Activated naive CD4-positive, alpha-beta T cell treated with anti-CD3 and anti-CD28 coated beads, Interleukin-2, amount 50 U/mL, for 72 hours (primary cell): ENCODE results near the gene TIAM1. TPM values are rescaled to one million over a fixed set of nuclear protein-coding genes. Genes with fewer than 3 reads are reported as not detected.

Experiments used
- ATAC-seq, 2 donors: fragments of 150-1000 bp; cut with Tn5 transposase; 2 replicates each; pipeline ENCODE4 v1.10.0; 2021; ENCODE audit warnings: mild to moderate bottlenecking in 2 of 2, moderate library complexity in 2 of 2
- DNase-seq, 2 donors: peaks; one replicate each; pipeline ENCODE4 v3.0.0; 2021 to 2022; ENCODE audit warnings: low spot score in 2 of 2
- H3K27ac Mint-ChIP-seq, 2 donors: one replicate each; pipeline ENCODE4 v1.8.0; 2022; ENCODE audit warnings: mild to moderate bottlenecking in 2 of 2, mixed read lengths in 2 of 2
- H3K36me3 Mint-ChIP-seq, 2 donors: one replicate each; pipeline ENCODE4 v1.8.0; 2022; ENCODE audit warnings: mixed read lengths in 2 of 2
- H3K9me3 Mint-ChIP-seq, 2 donors: one replicate each; pipeline ENCODE4 v1.8.0; 2022; ENCODE audit warnings: mixed read lengths in 2 of 2
- total RNA-seq, 2 donors: library from RNA; stranded (reverse); gene quantifications; one replicate each; pipeline ENCODE4 v1.2.3, GENCODE V29; 2022

Gene TIAM1
- total RNA-seq, 2 donors from 2014 or later, result 43.7 to 70.6 TPM

GRCh38 chr21:31222142-31222541, 121.9 kb downstream of the TIAM1 start:
- Mint-ChIP-seq H3K36me3 (peaks cover 23 to 30% of the 10 kb centered on the region in 2 donors), H3K27ac (no peak overlapping the region), H3K9me3 (no peaks in the 10 kb centered on the region)
- ATAC-seq (no peak), DNase-seq (no peak)

DNA sequence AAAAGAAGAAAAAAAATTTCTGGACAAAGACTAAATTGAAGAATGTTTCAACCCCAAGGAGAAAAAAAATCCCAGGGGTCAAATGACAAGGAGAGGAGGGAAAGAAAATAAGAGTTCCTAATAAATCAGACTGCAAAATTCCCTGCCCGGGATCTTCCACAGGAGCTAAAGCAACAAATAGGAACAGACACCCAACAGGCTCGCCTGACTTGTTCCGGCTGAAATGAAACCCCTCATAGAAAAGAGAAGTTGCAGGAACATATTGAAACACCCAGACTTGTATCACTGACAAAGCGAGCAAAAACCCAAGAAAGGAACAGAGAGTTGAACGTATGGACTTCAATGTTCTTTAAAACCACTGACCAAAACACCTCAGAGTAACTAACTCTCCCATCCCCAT, 123.0 kb downstream of the TIAM1 start:
- Mint-ChIP-seq H3K27ac (no peak overlapping the region), H3K36me3 (peaks cover 23 to 26% of the 10 kb centered on the region in 2 donors), H3K9me3 (no peaks in the 10 kb centered on the region)
- ATAC-seq (no peak), DNase-seq (no peak)

GRCh38 chr21:31220575-31220974, 123.5 kb downstream of the TIAM1 start:
- H3K27ac Mint-ChIP-seq, result no peak overlapping the region
- ATAC-seq (no peak), DNase-seq (no peak)
- no peaks in the 10 kb centered on the region for H3K9me3 Mint-ChIP-seq
- H3K36me3 Mint-ChIP-seq, result peaks cover 19 to 22% of the 10 kb centered on the region in 2 donors

DNA sequence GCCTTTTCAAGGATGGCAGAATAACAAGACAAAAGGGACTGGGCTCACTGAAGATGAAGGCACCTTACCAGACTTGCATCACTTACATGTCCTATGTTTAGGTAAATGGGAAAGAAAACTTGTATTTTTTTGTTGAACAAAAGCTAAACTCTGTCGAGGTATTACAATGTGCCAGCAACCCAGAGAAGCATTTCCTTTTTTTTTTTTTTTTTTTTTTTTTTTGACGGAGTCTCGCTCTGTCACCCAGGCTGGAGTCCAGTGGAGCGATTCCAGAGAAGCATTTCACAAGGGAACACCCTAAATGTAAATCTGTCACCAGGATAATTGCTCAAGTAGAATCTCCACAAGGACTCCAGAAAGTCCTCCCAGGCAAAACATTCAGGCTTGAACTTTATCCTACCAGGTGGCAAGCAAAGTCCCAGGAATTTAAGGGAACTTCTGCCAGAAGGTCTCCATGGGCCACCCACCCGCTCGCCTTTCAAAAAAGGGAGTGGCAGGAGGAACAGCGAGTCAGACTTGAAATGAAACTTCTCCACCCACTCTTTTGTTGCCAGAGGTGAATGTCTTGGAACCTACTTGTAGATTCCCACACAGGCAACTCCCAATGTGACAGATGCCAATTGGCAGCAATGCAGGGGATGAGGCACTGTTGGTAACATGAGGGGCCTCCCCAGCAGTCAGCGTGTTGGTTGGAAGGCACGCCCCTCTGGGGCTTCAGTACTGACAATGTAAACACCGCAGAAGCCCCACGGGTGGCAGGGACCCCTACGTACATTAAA, 125.0 kb downstream of the TIAM1 start:
- no peaks in the 10 kb centered on the region for H3K9me3 Mint-ChIP-seq
- peak overlapping the region in 1 of 2 donors; percentile 52 for H3K27ac Mint-ChIP-seq
- DNase-seq (no peak), ATAC-seq (peak; percentile 48 to 49)
- peaks cover 10 to 13% of the 10 kb centered on the region in 2 donors for H3K36me3 Mint-ChIP-seq

- ATAC-seq (no peak), DNase-seq (no peak)
- Mint-ChIP-seq H3K36me3 (peaks cover 0 to 4% of the 10 kb centered on the region in 2 donors), H3K27ac (no peak overlapping the region), H3K9me3 (no peaks in the 10 kb centered on the region)
Observed at GRCh38 chr21:31216206-31216605, 127.9 kb downstream of the TIAM1 start.

GRCh38 chr21:31213787-31214186, 130.3 kb downstream of the TIAM1 start:
- ATAC-seq (no peak), DNase-seq (no peak)
- Mint-ChIP-seq H3K36me3 (peaks cover 6 to 10% of the 10 kb centered on the region in 2 donors), H3K9me3 (no peaks in the 10 kb centered on the region), H3K27ac (no peak overlapping the region)

GRCh38 chr21:31211836-31212235, 132.2 kb downstream of the TIAM1 start:
- Mint-ChIP-seq H3K27ac (peak overlapping the region in 1 of 2 donors; percentile 48), H3K9me3 (no peaks in the 10 kb centered on the region), H3K36me3 (peaks cover 10 to 12% of the 10 kb centered on the region in 2 donors)
- DNase-seq, result no peak
- ATAC-seq, result no peak

DNA sequence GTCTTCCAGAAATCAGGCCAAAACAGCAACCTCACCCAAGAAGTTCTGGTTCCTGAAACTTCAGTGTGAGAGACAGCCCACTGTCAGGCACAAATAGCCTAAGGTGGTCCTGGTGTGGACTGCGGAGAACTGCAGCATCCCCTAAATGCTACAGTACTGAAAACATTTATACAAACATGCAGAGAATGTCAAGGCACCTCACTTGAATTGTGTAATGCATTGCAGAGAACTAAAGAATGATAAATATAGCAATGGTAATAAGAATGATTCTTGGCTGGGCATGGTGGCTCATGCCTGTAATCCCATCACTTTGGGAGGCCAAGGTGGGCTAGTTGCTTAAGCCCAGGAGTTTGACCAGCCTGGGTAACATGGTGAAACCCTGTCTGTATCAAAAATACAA, 138.6 kb downstream of the TIAM1 start:
- no peak for DNase-seq
- ATAC-seq, result no peak
- H3K36me3 Mint-ChIP-seq, result peaks cover 6 to 12% of the 10 kb centered on the region in 2 donors
- H3K27ac Mint-ChIP-seq, result no peak overlapping the region
- H3K9me3 Mint-ChIP-seq, result no peaks in the 10 kb centered on the region

DNA sequence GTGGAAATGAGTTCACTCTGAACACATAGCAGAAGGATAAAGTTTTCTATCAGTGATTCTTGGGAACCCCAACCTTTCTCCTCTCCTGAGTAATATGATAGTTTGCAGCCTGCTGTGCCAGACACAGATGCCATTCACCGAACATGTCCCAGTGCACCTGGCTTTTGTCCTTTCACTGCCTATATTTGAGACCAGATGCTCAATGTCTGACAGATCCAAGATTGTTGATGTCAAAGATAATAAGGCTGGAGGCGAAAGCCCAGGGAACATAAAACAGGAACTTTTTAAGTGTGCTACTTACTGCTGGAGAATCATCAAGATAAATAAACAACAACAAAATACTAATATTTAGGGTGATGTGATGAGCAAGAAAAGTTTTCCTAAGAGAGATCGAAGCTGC, 139.3 kb downstream of the TIAM1 start:
- H3K36me3 Mint-ChIP-seq, result peaks cover under 1 to 12% of the 10 kb centered on the region in 2 donors
- no peak overlapping the region for H3K27ac Mint-ChIP-seq
- DNase-seq (no peak), ATAC-seq (no peak)
- H3K9me3 Mint-ChIP-seq, result no peaks in the 10 kb centered on the region

GRCh38 chr21:31203431-31204054, 140.5 kb downstream of the TIAM1 start:
- peaks cover 0 to 3% of the 10 kb centered on the region in 2 donors for H3K36me3 Mint-ChIP-seq
- DNase-seq, result no peak
- H3K9me3 Mint-ChIP-seq, result no peaks in the 10 kb centered on the region
- ATAC-seq, result no peak
- H3K27ac Mint-ChIP-seq, result no peak overlapping the region

DNA sequence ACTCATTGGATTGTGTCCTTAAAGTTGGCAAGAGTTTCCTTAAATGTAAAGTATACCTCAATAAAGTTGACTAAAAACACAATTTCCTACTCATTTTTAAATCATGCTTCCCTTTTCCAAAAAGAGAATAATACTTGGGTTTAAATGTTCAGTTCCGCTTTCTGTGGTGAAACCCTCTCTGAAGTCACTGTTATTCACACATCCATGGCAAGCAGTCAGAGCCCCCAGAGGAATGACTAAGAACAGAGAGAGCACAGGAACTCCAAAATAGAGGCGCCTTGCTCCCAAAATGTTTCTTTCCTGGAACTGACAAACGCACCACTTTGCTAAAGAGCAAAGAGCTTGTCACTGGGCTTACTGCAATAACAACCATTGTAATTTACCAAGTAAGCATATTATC, 142.5 kb downstream of the TIAM1 start:
- H3K9me3 Mint-ChIP-seq, result no peaks in the 10 kb centered on the region
- DNase-seq (no peak), ATAC-seq (peak; percentile 66 to 82)
- no peak overlapping the region for H3K27ac Mint-ChIP-seq
- H3K36me3 Mint-ChIP-seq, result no peaks in the 10 kb centered on the region

- ATAC-seq (no peak), DNase-seq (no peak)
- H3K9me3 Mint-ChIP-seq, result no peaks in the 10 kb centered on the region
- H3K36me3 Mint-ChIP-seq, result no peaks in the 10 kb centered on the region
- no peak overlapping the region for H3K27ac Mint-ChIP-seq
Observed at GRCh38 chr21:31201144-31201543, 142.9 kb downstream of the TIAM1 start.

- Mint-ChIP-seq H3K9me3 (no peaks in the 10 kb centered on the region), H3K27ac (peak overlapping the region in 1 of 2 donors; percentile 30), H3K36me3 (peaks cover 2 to 11% of the 10 kb centered on the region in 2 donors)
- DNase-seq, result no peak
- peak; percentile 25 to 40 for ATAC-seq
Observed at GRCh38 chr21:31198575-31198974, 145.5 kb downstream of the TIAM1 start.

- Mint-ChIP-seq H3K36me3 (peaks cover 6 to 21% of the 10 kb centered on the region in 2 donors), H3K27ac (peak overlapping the region in 1 of 2 donors; percentile 90), H3K9me3 (no peaks in the 10 kb centered on the region)
- no peak for ATAC-seq
- no peak for DNase-seq
Observed at GRCh38 chr21:31196724-31197123, 147.3 kb downstream of the TIAM1 start.

DNA sequence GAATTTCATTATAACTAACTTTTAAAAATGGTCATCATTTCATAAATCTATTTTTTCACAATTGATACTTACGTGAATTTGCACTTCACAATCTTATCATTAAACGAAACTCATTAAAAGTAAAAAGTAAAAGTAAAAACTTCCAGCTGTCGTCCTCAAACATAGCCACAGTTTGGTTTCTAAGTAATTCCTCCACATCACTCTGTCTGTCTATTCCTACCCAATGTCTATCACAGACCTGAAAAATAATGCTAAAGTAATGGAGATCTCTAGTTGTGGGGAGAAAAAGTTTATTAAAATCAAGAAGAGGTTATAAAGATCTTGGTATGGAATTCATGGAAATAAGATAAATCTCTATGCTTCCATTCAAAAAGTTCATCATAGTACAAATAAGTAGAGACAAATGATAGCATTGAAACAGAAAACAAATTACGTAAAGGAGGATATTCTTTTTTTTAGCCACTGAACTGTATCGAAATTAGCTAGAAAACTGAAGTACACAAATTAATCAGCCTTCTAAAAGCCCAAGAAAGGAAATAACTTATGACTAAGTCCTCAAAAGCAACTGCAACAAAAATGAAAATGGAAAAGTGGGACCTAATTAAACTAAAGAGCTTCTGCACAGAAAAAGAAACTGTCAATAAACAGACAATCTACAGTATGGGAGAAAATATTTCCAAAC, 148.6 kb downstream of the TIAM1 start:
- Mint-ChIP-seq H3K36me3 (peaks cover 6 to 21% of the 10 kb centered on the region in 2 donors), H3K9me3 (no peaks in the 10 kb centered on the region), H3K27ac (peak overlapping the region; percentile 90 to 93)
- ATAC-seq, result peak; percentile 65 to 77
- no peak for DNase-seq

DNA sequence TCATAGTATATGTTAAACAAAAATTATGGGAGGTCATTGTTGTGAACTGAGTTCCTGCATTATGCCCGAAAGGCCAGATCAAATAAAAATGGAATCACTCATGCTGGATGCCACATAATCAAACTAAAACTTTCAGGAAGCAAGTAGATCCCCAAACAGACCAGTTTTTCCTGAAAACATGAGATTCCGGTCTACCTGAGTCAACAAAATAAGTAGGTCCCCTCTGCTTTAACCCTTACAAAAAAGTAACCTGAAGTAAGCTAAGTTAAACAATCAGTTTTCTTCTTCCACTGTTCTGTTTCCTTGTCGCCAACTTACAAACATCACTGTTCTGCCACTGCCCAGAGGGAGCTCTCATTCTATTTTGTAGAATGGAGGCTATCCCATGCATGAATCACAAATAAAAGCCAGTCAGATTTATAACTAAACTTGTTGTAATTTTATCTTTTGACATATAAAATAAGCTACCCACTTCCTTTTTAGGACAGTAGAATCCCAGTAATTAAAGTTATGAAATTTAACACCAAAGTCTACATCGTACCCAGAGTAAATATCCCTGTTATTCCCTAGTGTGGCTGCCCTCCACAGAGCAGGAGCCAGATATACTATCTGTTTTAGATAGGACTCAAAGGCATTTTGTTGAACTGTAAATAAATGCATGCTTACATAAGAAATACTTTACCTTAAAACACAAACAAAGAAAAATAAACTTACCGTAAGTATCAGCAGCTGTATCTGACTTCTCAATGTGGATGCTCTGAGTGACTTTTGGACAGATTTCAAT, 149.4 kb downstream of the TIAM1 start:
- H3K27ac Mint-ChIP-seq, result peak overlapping the region; percentile 90 to 93
- DNase-seq, result no peak
- H3K9me3 Mint-ChIP-seq, result no peaks in the 10 kb centered on the region
- ATAC-seq, result no peak
- peaks cover 10 to 23% of the 10 kb centered on the region in 2 donors for H3K36me3 Mint-ChIP-seq
